SU-DHL-6 (cell line): ENCODE measurements around the gene C11orf97.
"Not testable (repeated sequence)": the region's sequence is repeated elsewhere in the genome, so short reads cannot be mapped to it uniquely, and the experiment has no call there.

Experiments used
- CTCF ChIP-seq: fragments of 200-600 bp; sonication (generic); IDR thresholded peaks from one replicate; pipeline ENCODE4 v1.5.1; 2017; ENCODE audit warnings: antibody characterized with exemption, mild to moderate bottlenecking, low read length, moderate library complexity; ENCODE audit not compliant: insufficient read depth, poor library complexity, severe bottlenecking
- EZH2phosphoT487 ChIP-seq: fragments of 200-600 bp; sonication (generic), shearing (Covaris generic); conservative IDR thresholded peaks from 2 replicates; pipeline ENCODE4 v1.6.1; 2018; ENCODE audit warnings: mild to moderate bottlenecking, antibody characterized with exemption, low read length, moderate library complexity, mixed read lengths

GRCh38 chr11:94506513-94506912 lies 5.7 kb upstream of the C11orf97 start:
- not testable (repeated sequence) for TF ChIP-seq CTCF, EZH2phosphoT487
